HepG2 (cell line): Measurements from ENCODE around the gene CD3G. TPM values are rescaled to one million over a fixed set of nuclear protein-coding genes. Genes with fewer than 3 reads are reported as not detected.

ENCODE experiments used
- ASH2L ChIP-seq: fragments of 300-600, 200-600 bp; sonication (generic); IDR thresholded peaks from 2 replicates; pipeline ENCODE4 v1.7.0; 2017; ENCODE audit warnings: low read depth, mild to moderate bottlenecking, moderate library complexity, mixed read lengths, low read length; ENCODE audit not compliant: insufficient read length
- CBFB ChIP-seq: sonication (generic); formaldehyde crosslinking; IDR thresholded peaks from 2 replicates; pipeline ENCODE4 v1.4.0; 2020; ENCODE audit warnings: missing genetic modification reagents
- CCDC6 ChIP-seq: sonication (generic); formaldehyde crosslinking; IDR thresholded peaks from 2 replicates; pipeline ENCODE4 v1.8.1; 2022; ENCODE audit warnings: mild to moderate bottlenecking, missing genetic modification reagents, moderate library complexity
- ELF1 ChIP-seq: sonication (generic); formaldehyde crosslinking; IDR thresholded peaks from 2 replicates; pipeline ENCODE4 v1.4.0; 2020; ENCODE audit warnings: missing genetic modification reagents
- FOSL2 ChIP-seq: sonication (generic); formaldehyde crosslinking; IDR thresholded peaks from 2 replicates; pipeline ENCODE4 v1.4.0; 2020; ENCODE audit warnings: missing genetic modification reagents
- FOXA3 ChIP-seq: IDR thresholded peaks from 2 replicates; pipeline ENCODE4 v1.6.1; 2016; ENCODE audit warnings: missing genetic modification reagents, missing compliant biosample characterization
- HNF1B ChIP-seq: sonication (generic); formaldehyde crosslinking; IDR thresholded peaks from 2 replicates; pipeline ENCODE4 v1.5.1; 2020; ENCODE audit warnings: mild to moderate bottlenecking, moderate library complexity, missing genetic modification reagents
- ISX ChIP-seq: sonication (generic); formaldehyde crosslinking; conservative IDR thresholded peaks from 2 replicates; pipeline ENCODE4 v1.5.0; 2020; ENCODE audit warnings: missing genetic modification reagents
- KAT7 ChIP-seq: IDR thresholded peaks from 2 replicates; pipeline ENCODE4 v1.6.1; 2018; ENCODE audit warnings: borderline replicate concordance, missing compliant biosample characterization
- KMT2B ChIP-seq: IDR thresholded peaks from 2 replicates; pipeline ENCODE4 v1.6.1; 2016; ENCODE audit warnings: missing genetic modification reagents, missing compliant biosample characterization
- MEIS2 ChIP-seq: sonication (generic); formaldehyde crosslinking; IDR thresholded peaks from 2 replicates; pipeline ENCODE4 v1.9.0; 2021; ENCODE audit warnings: mild to moderate bottlenecking, missing genetic modification reagents
- MXD1 ChIP-seq: sonication (generic); formaldehyde crosslinking; IDR thresholded peaks from 2 replicates; pipeline ENCODE4 v1.4.0; 2020; ENCODE audit warnings: mild to moderate bottlenecking, missing genetic modification reagents
- MYPOP ChIP-seq: sonication (generic); formaldehyde crosslinking; IDR thresholded peaks from 2 replicates; pipeline ENCODE4 v1.8.1; 2023; ENCODE audit warnings: mild to moderate bottlenecking, moderate library complexity, missing genetic modification reagents
- POGZ ChIP-seq: sonication (generic); formaldehyde crosslinking; IDR thresholded peaks from 2 replicates; pipeline ENCODE4 v1.4.0; 2020; ENCODE audit warnings: mild to moderate bottlenecking, missing genetic modification reagents
- SIN3A ChIP-seq: IDR thresholded peaks from 2 replicates; pipeline ENCODE4 v1.6.1; 2011; ENCODE audit warnings: low read depth, mild to moderate bottlenecking, control low read depth, low read length, borderline replicate concordance
- ZNF264 ChIP-seq: sonication (generic); formaldehyde crosslinking; IDR thresholded peaks from 2 replicates; pipeline ENCODE4 v1.4.0; 2020; ENCODE audit warnings: missing genetic modification reagents
- ZNF350 ChIP-seq: sonication (generic); formaldehyde crosslinking; IDR thresholded peaks from 2 replicates; pipeline ENCODE4 v1.4.0; 2020; ENCODE audit warnings: mild to moderate bottlenecking, low read depth, missing genetic modification reagents, borderline replicate concordance
- ZNF598 ChIP-seq: sonication (generic); formaldehyde crosslinking; IDR thresholded peaks from 2 replicates; pipeline ENCODE4 v1.5.1; 2020; ENCODE audit warnings: mild to moderate bottlenecking, missing genetic modification reagents, borderline replicate concordance
- ZSCAN5A ChIP-seq: sonication (generic); formaldehyde crosslinking; IDR thresholded peaks from 2 replicates; pipeline ENCODE4 v1.8.0; 2022; ENCODE audit warnings: mild to moderate bottlenecking, missing genetic modification reagents, borderline replicate concordance
- polyA plus RNA-seq, 8 experiments: library from polyadenylated mRNA; depleted of rRNA in 3 of 8; stranded (reverse) in 7 of 8; unstranded in 1 of 8; fragments of >200 nt; fragmentation: Illumina TruSeq in 4 of 8; extraction: Trizol in 4 of 8; gene quantifications; 2 replicates each; pipeline versions ENCODE4 v1.2.1 to v1.2.3, GENCODE V29; 2011 to 2016; ENCODE audit warnings: low read depth in 4 of 8, missing spikeins in 1 of 8, mixed read lengths in 1 of 8; ENCODE audit not compliant: insufficient read depth in 1 of 8
- total RNA-seq, 5 experiments: library from RNA; depleted of rRNA; stranded (reverse); fragments of >200 nt; fragmentation: Illumina TruSeq; extraction: Trizol; gene quantifications; 2 replicates each; pipeline ENCODE4 v1.2.3, GENCODE V29; 2016; ENCODE audit warnings: low read depth in 1 of 5
- TF ChIP-seq, protein P1 (sequence below): sonication (generic); formaldehyde crosslinking; IDR thresholded peaks from 2 replicates; pipeline ENCODE4 v1.4.0; 2020; ENCODE audit warnings: missing genetic modification reagents, borderline replicate concordance

CD3G gene
- total and polyA plus RNA-seq, 2 of the 13 experiments (the other 11 are each of a cell fraction or from before 2014, with no cell fraction given) = not detected

DNA sequence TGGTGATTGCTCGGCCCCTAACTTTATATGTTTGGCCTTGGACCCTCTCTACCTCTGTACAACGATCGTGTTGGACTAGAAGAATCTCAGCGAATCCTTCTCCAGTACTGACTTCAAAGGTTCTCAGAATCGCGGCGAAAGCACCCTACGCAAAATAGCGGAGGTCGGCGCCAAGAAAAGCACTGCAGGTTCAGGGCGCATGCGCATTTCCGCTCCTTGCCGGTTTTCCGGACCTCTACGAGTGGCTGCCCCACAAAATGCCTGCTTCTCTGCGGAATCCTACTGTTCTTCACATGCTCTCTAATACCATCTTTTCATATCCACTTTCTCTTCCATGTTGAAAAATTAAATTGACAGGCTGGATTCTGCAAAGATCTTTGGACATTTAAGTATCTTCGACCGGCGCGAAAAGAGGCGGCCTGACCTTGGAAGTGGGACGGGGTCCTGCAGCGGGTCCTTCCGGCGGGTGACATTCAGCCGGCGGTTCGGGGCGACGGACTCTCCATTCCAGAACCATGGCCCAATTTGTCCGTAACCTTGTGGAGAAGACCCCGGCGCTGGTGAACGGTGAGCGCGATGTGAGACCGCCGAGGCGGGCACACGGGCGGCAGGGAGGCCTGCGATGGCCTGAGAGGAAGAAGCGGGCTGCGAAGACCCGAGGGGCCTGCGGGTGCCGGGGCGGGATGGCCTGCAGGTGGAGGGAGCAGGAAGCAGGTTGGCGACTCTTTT, 57.2 kb downstream of the CD3G start, which contains the start of gene ATP5MG (continued):
- TF ChIP-seq SIN3A (peak; percentile 54), MXD1 (CRISPR knock-in tag) (peak; percentile 42; the same call in 1 of the 2 replicates), ZSCAN5A (CRISPR knock-in tag) (no peak), KAT7 (peak; percentile 65; the same call in 1 of the 2 replicates), ZNF350 (CRISPR knock-in tag) (peak; percentile 86; the same call in 1 of the 2 replicates), CCDC6 (CRISPR knock-in tag) (peak; percentile 61; the same call in 1 of the 2 replicates), ZNF264 (0 out of 2 replicates have a peak, but pooled peaks have one; percentile 8), MYPOP (CRISPR knock-in tag) (peak; percentile 93), ELF1 (CRISPR knock-in tag) (peak; percentile 66), CBFB (0 out of 2 replicates have a peak, but pooled peaks have one; percentile 43), MEIS2 (CRISPR knock-in tag) (0 out of 2 replicates have a peak, but pooled peaks have one; percentile 32), POGZ (CRISPR knock-in tag) (peak; percentile 26; the same call in 1 of the 2 replicates), HNF1B (CRISPR knock-in tag) (peak; percentile 43; the same call in 1 of the 2 replicates), ASH2L (peak; percentile 97), KMT2B (CRISPR knock-in tag) (peak; percentile 87), ZNF598 (peak; percentile 78; the same call in 1 of the 2 replicates), ISX (CRISPR knock-in tag) (0 out of 2 replicates have a peak, but pooled peaks have one; percentile 15), FOSL2 (CRISPR knock-in tag) (peak; percentile 6; the same call in 1 of the 2 replicates), FOXA3 (CRISPR knock-in tag) (0 out of 2 replicates have a peak, but pooled peaks have one; percentile 4)
- TF ChIP-seq, protein P1, sequence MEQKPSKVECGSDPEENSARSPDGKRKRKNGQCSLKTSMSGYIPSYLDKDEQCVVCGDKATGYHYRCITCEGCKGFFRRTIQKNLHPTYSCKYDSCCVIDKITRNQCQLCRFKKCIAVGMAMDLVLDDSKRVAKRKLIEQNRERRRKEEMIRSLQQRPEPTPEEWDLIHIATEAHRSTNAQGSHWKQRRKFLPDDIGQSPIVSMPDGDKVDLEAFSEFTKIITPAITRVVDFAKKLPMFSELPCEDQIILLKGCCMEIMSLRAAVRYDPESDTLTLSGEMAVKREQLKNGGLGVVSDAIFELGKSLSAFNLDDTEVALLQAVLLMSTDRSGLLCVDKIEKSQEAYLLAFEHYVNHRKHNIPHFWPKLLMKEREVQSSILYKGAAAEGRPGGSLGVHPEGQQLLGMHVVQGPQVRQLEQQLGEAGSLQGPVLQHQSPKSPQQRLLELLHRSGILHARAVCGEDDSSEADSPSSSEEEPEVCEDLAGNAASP (CRISPR knock-in tag) = no peak
